Measurements from ENCODE around the gene MRPL50.

GRCh38 chr9:101429736-101430135 lies 31.3 kb upstream of the MRPL50 start:
- no peak for TF ChIP-seq CTCF (IDR thresholded peaks at IDR 0.05; ENCODE audit: borderline replicate concordance, extremely low read depth, low read length, poor library complexity, severe bottlenecking)
- no peak for TF ChIP-seq EZH2 (IDR thresholded peaks at IDR 0.05; ENCODE audit: borderline replicate concordance, low read depth, low read length, severe bottlenecking)

Data from DND-41 (cell line).